Measurements from ENCODE around the gene DPH2. TPM values are rescaled to one million over a fixed set of nuclear protein-coding genes. Genes with fewer than 3 reads are reported as not detected.

Gene DPH2
- total RNA-seq, 2 experiments from 2014 or later: 29.6 to 34.1 TPM

- ATAC-seq (no peak), DNase-seq (no peak)
- H3K36me3 Mint-ChIP-seq (ENCODE audit: low read depth): no peaks in the 10 kb centered on the region
- peaks cover 25% of the 10 kb centered on the region for H3K27me3 Mint-ChIP-seq
- no peaks in the 10 kb centered on the region for H3K9me3 Mint-ChIP-seq
- H3K4me1 Mint-ChIP-seq (ENCODE audit: low read depth): peaks cover 24% of the 10 kb centered on the region
- TF ChIP-seq CTCF (IDR thresholded peaks at IDR 0.05): no peak
- no peak within 1 kb of the TSS for H3K27ac Mint-ChIP-seq
- H3K4me3 Mint-ChIP-seq: peak within 1 kb of the TSS; percentile 41
- intact Hi-C loops (cut with micrococcal nuclease): loop anchor here (2.0 to 5.0 kb wide), 2 partner anchors 171 to 406 kb away; no protein-coding TSS in a partner anchor
- CTCF ChIA-PET: interaction anchor here (0.9 to 12.8 kb wide), 36 partner anchors 8 to 413 kb away, joined by 3 to 307 read pairs (median 6); partner anchors contain the start of genes ATP6V0B, IPO13, KDM4A and PTPRF
- POLR2A ChIA-PET: interaction anchor here (1.0 kb wide), 1 partner anchor 17 kb away, joined by 3 read pairs; no protein-coding TSS in a partner anchor
Measured at GRCh38 chr1:43933386-43934100, 36.3 kb upstream of the DPH2 start, which contains the start of gene ARTN. ARTN (plus strand) TSS chr1:43933801; CDS start chr1:43935657, 1,856 bp downstream.

- intact Hi-C loops (cut with micrococcal nuclease): loop anchor here (2.0 to 5.0 kb wide), 2 partner anchors 172 to 407 kb away; no protein-coding TSS in a partner anchor
- Mint-ChIP-seq H3K4me3 (peak overlapping the region; percentile 41), H3K9me3 (no peaks in the 10 kb centered on the region), H3K36me3 (ENCODE audit: low read depth) (no peaks in the 10 kb centered on the region), H3K27me3 (peaks cover 25% of the 10 kb centered on the region), H3K4me1 (ENCODE audit: low read depth) (peaks cover 24% of the 10 kb centered on the region), H3K27ac (no peak overlapping the region)
- POLR2A ChIA-PET: interaction anchor here (0.7 to 1.8 kb wide), 5 partner anchors 11 to 284 kb away, joined by 3 to 4 read pairs (median 3); partner anchors contain the start of gene KDM4A
- CTCF ChIA-PET: interaction anchor here (0.5 to 12.8 kb wide), 91 partner anchors 8 to 707 kb away, joined by 3 to 307 read pairs (median 5); partner anchors contain the start of genes ATP6V0B, CCDC24, DPH2 and IPO13
- DNase-seq (peak; percentile 76), ATAC-seq (peak; percentile 64)
- peak; percentile 79 for TF ChIP-seq CTCF (IDR thresholded peaks at IDR 0.05)
Measured at GRCh38 chr1:43934101-43934985, 35.5 kb upstream of the DPH2 start.

GRCh38 chr1:43934986-43935324 is 34.9 kb upstream of the DPH2 start:
- intact Hi-C loops (cut with micrococcal nuclease): loop anchor here (2.0 to 5.0 kb wide), 2 partner anchors 172 to 408 kb away; no protein-coding TSS in a partner anchor
- DNase-seq: no peak

More at GRCh38 chr1:43934986-43935324, 34.9 kb upstream of the DPH2 start:
- Mint-ChIP-seq H3K36me3 (ENCODE audit: low read depth) (peaks cover 1% of the 10 kb centered on the region), H3K4me1 (ENCODE audit: low read depth) (peaks cover 19% of the 10 kb centered on the region), H3K4me3 (no peak overlapping the region), H3K27me3 (peaks cover 25% of the 10 kb centered on the region), H3K27ac (no peak overlapping the region), H3K9me3 (no peaks in the 10 kb centered on the region)
- ChIA-PET CTCF (interaction anchor here (0.5 to 12.8 kb wide), 89 partner anchors 9 to 708 kb away, joined by 3 to 307 read pairs (median 5); partner anchors contain the start of genes ATP6V0B, CCDC24, DPH2 and IPO13), POLR2A (interaction anchor here (0.7 to 1.8 kb wide), 5 partner anchors 11 to 285 kb away, joined by 3 to 4 read pairs (median 3); partner anchors contain the start of gene KDM4A)
- no peak for TF ChIP-seq CTCF (IDR thresholded peaks at IDR 0.05)
- ATAC-seq: no peak

Data from activated CD8-positive, alpha-beta T cell treated with anti-CD3 and anti-CD28 coated beads for 36 hours (primary cell).